OCI-LY1 (cell line): ENCODE measurements around the gene MICAL2.

ENCODE experiments used
- CTCF ChIP-seq: fragments of 200-600 bp; sonication (generic), shearing (Covaris generic); IDR thresholded peaks from 2 replicates; pipeline ENCODE4 v1.5.1; 2017; ENCODE audit warnings: mild to moderate bottlenecking, antibody characterized with exemption, low read length, moderate library complexity, mixed read lengths
- EZH2 ChIP-seq: fragments of 200-600 bp; sonication (generic), shearing (Covaris generic); IDR thresholded peaks from 2 replicates; pipeline ENCODE4 v1.8.0; 2017; ENCODE audit warnings: borderline replicate concordance, mixed run types, mild to moderate bottlenecking, antibody characterized with exemption, low read length, moderate library complexity, mixed read lengths

- TF ChIP-seq CTCF (no peak), EZH2 (no peak)
Observed at GRCh38 chr11:12088531-12088930, 21.9 kb upstream of the MICAL2 start.
